Urinary bladder (tissue), 4 donors: ENCODE data around the gene RAB6C. TPM values are rescaled to one million over a fixed set of nuclear protein-coding genes. Genes with fewer than 3 reads are reported as not detected.
"Not testable (repeated sequence)": the region's sequence is repeated elsewhere in the genome, so short reads cannot be mapped to it uniquely, and the experiment has no call there.

Experiments used
- DNase-seq: peaks from one replicate; pipeline ENCODE4 v3.0.0-alpha.2; 2015; ENCODE audit errors: extremely low spot score
- H3K27ac ChIP-seq: one replicate; pipeline ENCODE4 v1.5.1; 2013; ENCODE audit warnings: low read depth, mild to moderate bottlenecking, moderate library complexity
- H3K36me3 ChIP-seq: one replicate; pipeline ENCODE4 v1.6.1; 2013; ENCODE audit warnings: mild to moderate bottlenecking, moderate library complexity; ENCODE audit not compliant: insufficient read depth
- H3K4me1 ChIP-seq: one replicate; pipeline ENCODE4 v1.6.1; 2013; ENCODE audit warnings: mild to moderate bottlenecking, moderate library complexity; ENCODE audit not compliant: insufficient read depth
- H3K4me3 ChIP-seq: one replicate; pipeline ENCODE4 v1.5.1; 2013; ENCODE audit warnings: low read depth, low read length
- WGBS: extraction: QIAGEN DNeasy Blood & Tissue Kit; methylation state at CpG from one replicate; pipeline ENCODE4 v1.1.7; 2013; 5-methylcytosine and 5-hydroxymethylcytosine counted together
- polyA plus RNA-seq: library from polyadenylated mRNA; stranded (reverse); fragments of 200-250 nt; gene quantifications from one replicate; pipeline ENCODE4 v1.2.3, GENCODE V29; 2013
- total RNA-seq: library from RNA; depleted of rRNA; stranded (reverse); fragments of >200 nt; gene quantifications from one replicate; pipeline ENCODE4 v1.2.3, GENCODE V29; 2014
- donor health status: healthy with polysubstance abuse.
- donor health status: healthy.

Gene RAB6C
- total RNA-seq, result 0.11 TPM
- polyA plus RNA-seq, result 0.08 TPM

DNA sequence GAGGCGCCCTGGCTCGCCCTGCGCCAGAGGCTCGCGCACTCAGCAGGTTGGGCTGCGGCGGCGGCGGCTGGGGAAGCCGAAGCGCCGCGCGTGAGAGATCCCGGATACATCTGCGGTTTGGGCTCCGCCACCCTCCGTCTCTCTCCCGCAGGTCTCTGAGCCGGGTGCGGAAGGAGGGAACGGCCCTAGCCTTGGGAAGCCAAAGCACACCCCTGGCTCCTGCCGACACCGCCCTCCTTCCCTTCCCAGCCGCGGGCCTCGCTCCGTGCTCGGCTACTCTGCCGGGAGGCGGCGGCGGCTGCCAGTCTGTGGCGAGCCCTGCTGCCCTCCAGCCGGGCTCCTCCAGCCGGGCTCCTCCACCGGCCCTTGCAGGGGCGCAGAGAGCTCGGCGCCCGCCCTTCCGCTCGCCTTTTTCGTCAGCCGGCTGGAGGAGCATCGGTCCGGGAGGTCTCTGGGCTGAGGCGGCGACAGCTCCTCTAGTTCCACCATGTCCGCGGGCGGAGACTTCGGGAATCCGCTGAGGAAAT, at the start of gene RAB6C:
TSS of gene RAB6C (plus strand) at position 38 of the 527 bp plus-strand sequence. CDS start at position 488, 450 bp downstream.
- H3K4me3 ChIP-seq, result peak within 1 kb of the TSS; percentile 35
- H3K4me1 ChIP-seq, H3K36me3 ChIP-seq, DNase-seq, H3K27ac ChIP-seq: not testable (repeated sequence)
- under 1% methylated on average over 54 of the region's 54 CpGs for WGBS

DNA sequence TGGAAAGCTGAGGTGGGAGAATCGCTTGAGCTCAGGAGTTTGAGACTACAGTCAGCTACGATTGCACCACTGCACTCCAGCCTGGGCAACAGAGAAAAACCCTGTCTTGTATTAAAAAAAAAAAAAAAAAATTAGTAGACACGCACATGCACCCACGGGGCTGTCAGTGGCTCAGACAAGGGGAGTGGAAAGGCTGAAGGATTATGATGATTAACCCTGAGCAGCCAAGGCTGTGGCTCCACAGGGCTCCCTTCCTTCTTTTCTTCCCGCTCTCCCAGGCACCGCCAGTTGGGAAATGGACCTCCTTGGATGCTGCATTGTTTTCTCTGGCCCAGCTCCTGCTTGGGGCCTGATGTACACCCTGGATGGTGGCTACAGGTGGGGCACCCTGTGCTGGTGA, 49.0 kb upstream of the RAB6C start:
- DNase-seq, result no peak
- Histone ChIP-seq H3K36me3 (no peaks in the 10 kb centered on the region), H3K4me3 (no peak overlapping the region), H3K27ac (no peak overlapping the region), H3K4me1 (no peaks in the 10 kb centered on the region)
- 59% methylated on average over 6 of the region's 6 CpGs for WGBS

DNA sequence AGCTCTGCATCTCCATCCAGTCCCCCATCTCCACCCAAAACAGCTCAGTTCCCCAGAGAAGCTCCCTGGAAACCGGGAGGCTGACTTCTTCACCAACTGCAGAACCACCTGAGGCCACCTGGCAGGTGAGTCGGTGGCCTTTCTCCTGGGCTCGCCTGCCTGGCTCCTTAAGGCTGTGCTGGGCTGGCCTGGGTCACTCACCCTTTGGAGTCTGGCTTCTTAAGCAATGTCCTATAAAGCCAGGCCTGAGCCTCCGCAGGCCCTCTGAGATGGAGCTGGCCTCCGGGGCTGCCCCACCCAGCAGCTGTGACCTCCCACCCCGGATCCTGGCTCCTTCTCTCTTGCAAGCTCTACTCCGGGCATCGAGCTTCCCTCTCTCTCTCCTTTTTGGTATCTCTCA, 46.1 kb upstream of the RAB6C start:
- WGBS, result 31% methylated on average over 8 of the region's 8 CpGs
- not testable (repeated sequence) for H3K4me1 ChIP-seq, H3K4me3 ChIP-seq, H3K36me3 ChIP-seq, DNase-seq, H3K27ac ChIP-seq

DNA sequence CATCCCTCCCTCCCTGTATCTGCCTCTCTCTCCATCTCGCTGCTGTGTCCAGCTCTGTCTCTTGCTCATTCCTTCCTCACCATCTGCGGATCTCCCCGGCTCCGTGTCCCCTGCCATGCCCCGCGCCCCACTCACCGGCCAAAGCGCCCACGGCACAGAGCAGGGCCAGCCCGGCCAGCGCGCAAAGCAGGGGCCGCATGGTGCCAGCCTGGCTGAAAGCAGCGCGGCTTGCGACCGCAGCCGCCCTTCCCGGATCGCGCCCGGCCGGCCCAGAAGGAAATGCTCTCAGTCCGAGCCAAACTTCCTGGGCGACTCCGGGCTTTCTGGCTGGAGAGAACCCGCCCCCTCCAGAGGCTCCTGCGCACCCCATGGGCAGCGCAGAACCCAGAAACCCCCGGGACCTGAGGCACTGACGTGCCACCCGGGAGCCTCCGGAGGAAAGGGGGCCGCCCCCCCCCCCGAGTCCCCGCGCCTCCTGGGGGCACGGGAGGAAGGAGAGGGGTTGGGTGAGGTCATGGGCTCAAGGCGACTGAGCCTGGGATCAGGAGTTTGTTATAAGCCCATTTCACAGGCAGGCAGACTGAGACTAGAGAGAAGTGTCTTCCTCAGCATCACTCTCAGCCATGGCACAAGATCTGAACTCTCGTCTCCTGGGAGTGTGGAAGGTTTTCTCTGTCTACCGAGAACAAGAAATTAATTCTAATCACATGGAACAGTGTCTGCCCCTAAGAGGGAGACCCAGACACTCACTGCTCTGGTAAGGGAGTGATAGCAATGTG, 45.2 kb upstream of the RAB6C start:
- DNase-seq, result no peak
- no peaks in the 10 kb centered on the region for H3K36me3 ChIP-seq
- no peaks in the 10 kb centered on the region for H3K4me1 ChIP-seq
- H3K4me3 ChIP-seq, result peak overlapping the region; percentile 26
- WGBS, result 4% methylated on average over 41 of the region's 41 CpGs
- H3K27ac ChIP-seq, result no peak overlapping the region

DNA sequence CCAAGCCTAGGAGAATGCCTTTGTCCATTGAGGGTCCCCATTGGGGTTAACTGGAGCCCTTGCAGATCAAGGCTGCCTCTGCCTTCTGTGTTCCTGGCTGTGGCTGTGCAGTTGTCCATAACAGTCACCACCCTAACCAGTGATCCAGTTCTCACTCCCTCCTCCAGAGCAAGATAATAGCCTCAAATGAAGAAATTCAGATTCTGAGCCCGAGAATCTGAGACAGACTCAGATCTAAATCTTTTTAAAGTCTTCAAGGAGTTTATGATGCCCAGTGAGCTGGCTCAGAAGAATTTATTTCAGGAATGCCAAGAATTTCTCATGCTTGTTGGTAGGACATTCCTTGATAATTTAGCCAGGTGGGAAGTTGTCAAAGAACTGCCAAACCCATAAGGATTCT, 44.3 kb upstream of the RAB6C start:
- DNase-seq, result no peak
- H3K4me1 ChIP-seq, result no peaks in the 10 kb centered on the region
- no peaks in the 10 kb centered on the region for H3K36me3 ChIP-seq
- no peak overlapping the region for H3K4me3 ChIP-seq
- H3K27ac ChIP-seq, result no peak overlapping the region
- WGBS, result 27% methylated on average over 1 of the region's 1 CpG

DNA sequence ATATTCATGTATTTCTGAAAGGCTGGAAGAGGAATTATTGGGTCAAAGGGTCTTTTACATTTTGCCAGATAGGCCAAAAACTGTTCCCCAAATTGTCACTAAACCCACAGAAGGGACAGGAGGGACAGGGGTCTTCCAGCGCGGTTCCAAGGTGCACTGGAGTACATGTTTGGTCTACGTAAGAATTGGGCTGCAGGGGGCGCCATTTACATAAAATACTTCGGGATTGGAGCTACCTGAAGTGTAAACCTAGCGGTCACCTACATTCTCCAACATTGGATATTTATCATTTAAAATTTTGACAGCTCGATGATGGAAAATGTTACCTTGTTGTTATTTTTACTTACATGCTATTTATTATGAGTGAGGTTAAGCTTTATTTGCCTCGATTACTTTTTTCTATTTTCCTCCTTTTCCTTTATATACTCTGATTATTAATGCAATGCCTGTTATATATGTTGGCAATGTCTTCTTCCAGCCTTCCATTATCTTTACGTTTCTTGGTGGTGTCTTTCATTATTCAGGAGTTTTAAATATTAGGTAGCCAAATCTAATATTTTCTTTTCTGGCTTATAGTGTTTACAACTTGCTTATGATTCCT, 43.0 kb upstream of the RAB6C start:
- Histone ChIP-seq H3K4me1 (no peaks in the 10 kb centered on the region), H3K4me3 (no peak overlapping the region), H3K36me3 (no peaks in the 10 kb centered on the region), H3K27ac (no peak overlapping the region)
- WGBS, result 42% methylated on average over 9 of the region's 9 CpGs
- DNase-seq, result no peak

DNA sequence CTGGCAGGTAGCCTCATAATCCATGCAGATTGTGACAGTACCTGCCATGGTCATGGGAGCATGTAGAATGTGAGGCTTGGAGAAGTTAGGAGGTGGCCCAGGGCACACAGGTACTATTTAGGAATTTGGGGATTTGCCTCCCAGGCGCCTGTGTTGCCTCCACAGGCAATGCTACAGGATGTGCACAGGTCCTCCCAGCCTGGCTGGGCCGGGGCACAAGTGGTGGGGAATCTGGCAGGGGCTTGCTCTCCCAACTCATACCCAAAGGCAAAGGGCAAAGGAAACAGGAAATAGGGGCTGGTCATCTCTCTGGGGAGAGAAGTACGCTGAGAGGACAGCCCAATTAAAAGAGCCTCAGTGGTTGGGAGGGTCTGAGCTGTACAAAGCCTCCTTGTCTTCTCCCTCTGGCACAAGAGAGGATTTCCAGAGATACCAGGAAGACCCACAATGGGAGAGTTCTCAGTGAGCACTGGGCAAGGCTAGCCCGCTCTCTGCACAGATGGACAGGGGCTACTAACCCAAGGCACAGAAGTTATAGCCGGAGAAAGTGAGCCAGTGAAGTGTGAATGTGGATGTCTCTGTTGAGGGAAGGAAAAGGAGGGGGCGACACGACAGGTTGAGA, 40.5 kb upstream of the RAB6C start:
- H3K4me3 ChIP-seq, H3K27ac ChIP-seq, H3K4me1 ChIP-seq, H3K36me3 ChIP-seq, DNase-seq: not testable (repeated sequence)
- WGBS, result 78% methylated on average over 7 of the region's 7 CpGs

DNA sequence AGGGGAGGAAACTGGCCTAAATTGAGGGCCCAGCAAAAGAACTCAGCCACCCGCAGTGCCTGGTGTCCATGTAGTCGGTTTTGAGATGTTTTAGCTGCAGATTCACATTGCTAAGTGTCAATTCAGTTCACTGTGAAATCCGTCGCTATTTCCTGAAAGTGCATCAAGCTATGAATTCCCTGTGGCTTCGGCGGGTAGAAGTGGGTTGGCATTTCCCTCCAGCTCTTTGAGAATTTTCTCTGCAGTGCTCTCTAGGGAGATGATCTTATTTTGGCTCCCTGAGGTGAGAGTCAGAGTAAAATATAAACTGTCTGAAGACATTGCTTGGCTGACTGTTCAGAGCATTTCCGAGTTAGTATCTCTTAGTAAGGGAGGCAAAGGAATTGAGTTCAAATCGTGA, 36.0 kb upstream of the RAB6C start:
- not testable (repeated sequence) for H3K4me1 ChIP-seq, DNase-seq, H3K4me3 ChIP-seq, H3K36me3 ChIP-seq, H3K27ac ChIP-seq
- 71% methylated on average over 8 of the region's 8 CpGs for WGBS

DNA sequence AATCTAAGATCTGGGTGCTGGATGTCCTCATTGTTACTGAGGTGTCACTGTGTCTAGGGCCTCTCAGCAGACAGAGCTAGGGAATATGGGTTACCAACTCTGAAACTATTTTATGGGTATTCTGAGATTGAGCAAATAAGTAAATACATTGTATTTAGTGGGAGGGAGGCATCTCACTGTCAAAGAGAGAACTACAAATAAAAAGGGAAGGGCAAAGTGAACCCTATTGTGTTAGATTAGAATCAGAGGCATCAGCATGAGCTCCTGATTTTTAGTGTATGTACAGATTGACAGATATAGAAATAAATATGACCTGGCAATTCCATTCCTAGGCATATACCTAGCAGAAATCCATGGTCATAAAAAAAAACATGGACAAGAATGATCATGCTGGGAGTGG, 33.9 kb upstream of the RAB6C start:
- H3K27ac ChIP-seq, result no peak overlapping the region
- DNase-seq, result no peak
- H3K36me3 ChIP-seq, result no peaks in the 10 kb centered on the region
- no peak overlapping the region for H3K4me3 ChIP-seq
- no peaks in the 10 kb centered on the region for H3K4me1 ChIP-seq

DNA sequence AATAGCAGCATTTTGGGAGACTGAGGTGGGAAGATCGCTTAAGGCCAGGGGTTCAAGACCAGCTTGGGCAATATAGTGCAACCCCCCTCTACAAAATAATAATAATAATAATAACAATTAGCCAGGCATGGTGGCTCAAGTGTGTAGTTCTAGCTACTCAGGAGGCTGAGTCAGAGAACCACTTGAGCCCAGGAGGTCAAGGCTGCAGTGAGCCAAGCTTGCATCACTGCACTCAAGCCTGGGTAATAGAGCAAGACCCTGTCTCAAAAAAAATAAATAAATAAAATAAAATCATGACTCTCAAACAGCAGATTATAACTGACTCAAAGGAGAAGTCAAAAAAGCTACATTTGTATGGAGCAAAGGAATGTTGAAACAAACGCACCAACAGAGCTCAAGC, 31.8 kb upstream of the RAB6C start:
- WGBS, result 65% methylated on average over 2 of the region's 2 CpGs
- H3K27ac ChIP-seq, H3K4me3 ChIP-seq: not testable (repeated sequence)

DNA sequence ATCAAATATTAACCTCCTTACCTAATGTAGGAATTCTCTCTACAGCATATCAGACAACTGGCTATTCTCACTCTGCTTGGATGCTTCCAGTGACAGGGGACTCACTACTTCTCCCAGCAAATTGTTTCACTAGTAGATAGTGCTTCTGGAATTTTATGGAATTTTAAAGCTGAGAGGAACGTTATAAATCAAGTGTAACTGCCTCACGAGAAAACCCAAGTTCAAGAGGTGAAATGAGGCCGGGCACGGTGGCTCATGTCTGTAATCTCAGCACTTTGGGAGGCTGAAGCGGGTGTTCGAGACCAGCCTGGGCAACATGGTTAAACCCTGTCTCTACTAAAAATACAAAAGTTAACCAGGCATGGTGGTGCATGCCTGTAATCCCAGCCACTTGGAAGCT, 23.3 kb upstream of the RAB6C start:
- DNase-seq, H3K27ac ChIP-seq, H3K36me3 ChIP-seq, H3K4me1 ChIP-seq, H3K4me3 ChIP-seq: not testable (repeated sequence)
- WGBS, result 65% methylated on average over 6 of the region's 6 CpGs

More for the DNA sequence above, 31.8 kb upstream of the RAB6C start:
- not testable (repeated sequence) for DNase-seq, H3K4me1 ChIP-seq, H3K36me3 ChIP-seq

DNA sequence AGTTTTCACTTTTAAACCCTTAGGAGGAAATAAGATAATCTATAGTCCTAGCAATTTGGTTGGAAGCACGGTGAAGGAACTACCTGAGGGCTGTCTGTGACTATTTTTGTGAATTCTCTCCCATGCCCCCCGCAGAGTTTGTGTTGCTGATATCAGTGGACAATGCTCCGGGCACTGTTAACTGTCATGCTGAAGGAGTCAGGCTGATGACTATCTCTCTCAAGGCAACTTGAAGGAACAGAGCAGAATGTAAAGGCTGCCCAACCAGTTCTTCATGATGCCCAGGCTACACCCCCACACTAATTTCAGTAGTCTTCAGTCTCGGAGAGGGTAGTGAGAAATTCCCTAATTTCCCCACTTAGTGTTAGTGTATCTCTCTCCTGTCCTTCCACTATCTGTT, 21.6 kb upstream of the RAB6C start:
- no peak for DNase-seq
- no peak overlapping the region for H3K27ac ChIP-seq
- no peaks in the 10 kb centered on the region for H3K4me1 ChIP-seq
- WGBS, result 50% methylated on average over 4 of the region's 4 CpGs
- no peak overlapping the region for H3K4me3 ChIP-seq
- H3K36me3 ChIP-seq, result no peaks in the 10 kb centered on the region

DNA sequence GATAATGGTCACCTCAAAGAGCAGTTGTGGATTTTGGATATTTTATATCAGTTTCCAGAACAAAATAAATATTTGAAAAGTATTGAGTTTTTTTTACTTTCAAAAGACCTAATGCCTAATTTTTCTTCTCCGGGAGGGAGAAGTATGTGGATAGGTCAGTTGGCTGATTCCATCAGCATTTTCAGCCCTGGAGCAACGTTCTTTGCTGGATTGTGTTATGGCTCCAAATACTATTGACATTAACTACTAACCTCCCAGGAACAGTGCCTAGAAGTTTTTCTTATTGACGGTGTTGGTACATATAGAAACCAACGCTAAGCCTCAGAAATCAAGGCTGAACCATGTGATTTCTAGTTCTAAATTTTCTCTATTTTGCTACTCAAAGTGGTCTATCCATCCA, 20.7 kb upstream of the RAB6C start:
- not testable (repeated sequence) for DNase-seq, H3K4me3 ChIP-seq, H3K36me3 ChIP-seq, H3K27ac ChIP-seq, H3K4me1 ChIP-seq
- 68% methylated on average over 4 of the region's 4 CpGs for WGBS

DNA sequence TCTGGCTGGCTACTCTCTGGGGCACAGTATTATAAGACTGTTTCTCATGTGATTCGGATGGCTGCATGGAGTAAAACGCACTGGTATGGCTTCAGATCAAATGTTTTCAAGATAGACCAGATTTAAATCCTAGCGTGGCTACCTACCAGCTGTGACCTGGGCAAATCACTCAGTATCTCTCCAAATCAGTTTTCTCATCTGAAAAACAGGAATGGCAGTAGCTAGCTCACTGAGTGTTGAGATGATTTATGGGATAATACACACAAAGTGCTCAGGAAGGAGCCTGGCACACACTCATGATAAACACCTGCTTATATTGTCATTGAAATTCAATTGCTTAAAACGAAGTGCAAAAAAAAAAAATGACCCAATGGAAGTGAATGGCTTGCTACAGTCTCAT, 10.9 kb upstream of the RAB6C start:
- H3K36me3 ChIP-seq, H3K27ac ChIP-seq, H3K4me3 ChIP-seq, H3K4me1 ChIP-seq, DNase-seq: not testable (repeated sequence)
- 43% methylated on average over 4 of the region's 4 CpGs for WGBS
